ENCODE results near the gene COL7A1.

- TF ChIP-seq CTCF (IDR thresholded peaks at IDR 0.05) (no peak), REST (IDR thresholded peaks at IDR 0.05; ENCODE audit: insufficient read depth in 1 of 2, low read depth in 2 of 2, low read length in 1 of 2) (no peak), POLR2AphosphoS5 (IDR thresholded peaks at IDR 0.05; ENCODE audit: low read depth, low read length) (no peak), SIN3A (IDR thresholded peaks at IDR 0.05; ENCODE audit: borderline replicate concordance, insufficient read depth, low read depth, low read length) (no peak), TCF7L2 (IDR thresholded peaks at IDR 0.05; ENCODE audit: low read depth, low read length) (no peak)
These were observed 41.1 kb upstream of the COL7A1 start for GRCh38 chr3:48636149-48636655.
